Suprapubic skin (tissue), 4 donors: ENCODE results near the gene SWT1.

Experiments used
- CTCF ChIP-seq, 2 donors: fragments of 200-600 bp in 1 of 2; fragments of 450-650 bp in 1 of 2; sonication (generic) in 1 of 2; IDR thresholded peaks; one replicate each; pipeline ENCODE4 v1.5.1; 2016 to 2019; ENCODE audit warnings: antibody characterized with exemption in 2 of 2, mild to moderate bottlenecking in 1 of 2, moderate library complexity in 1 of 2
- EP300 ChIP-seq: sonication (generic); formaldehyde crosslinking; IDR thresholded peaks from one replicate; pipeline ENCODE4 v1.6.1; 2017; ENCODE audit warnings: antibody characterized with exemption
- POLR2A ChIP-seq, 2 donors: fragments of 450-650 bp; IDR thresholded peaks; one replicate each; pipeline ENCODE4 v1.6.1; 2017; ENCODE audit warnings: antibody characterized with exemption in 2 of 2, mild to moderate bottlenecking in 2 of 2, moderate library complexity in 2 of 2
- POLR2AphosphoS5 ChIP-seq, 3 donors: sonication (generic); formaldehyde crosslinking; IDR thresholded peaks; one replicate each; pipeline ENCODE4 v1.6.1; 2017; ENCODE audit warnings: antibody characterized with exemption in 3 of 3

DNA sequence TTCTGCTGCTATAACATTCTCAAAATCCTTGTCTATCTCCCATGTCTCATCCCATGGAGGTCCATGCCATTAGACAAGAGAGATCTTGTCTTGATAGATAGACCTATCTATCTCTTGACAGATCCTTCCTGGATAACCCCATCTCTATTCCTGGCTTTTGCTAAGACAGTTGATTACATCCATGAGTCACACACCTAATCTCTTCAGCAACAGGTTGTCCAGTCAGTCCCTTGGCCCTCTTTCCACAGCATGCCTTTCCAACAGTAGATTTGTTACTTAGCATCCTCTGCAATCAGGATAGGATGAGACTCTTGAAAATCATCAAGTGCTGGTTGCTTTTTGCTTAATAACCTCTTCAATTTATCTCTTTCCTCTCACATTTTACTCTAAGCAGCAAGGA is 46.8 kb upstream of the SWT1 start:
- no peak for TF ChIP-seq CTCF (IDR thresholded peaks at IDR 0.05)
- no peak for TF ChIP-seq POLR2A (IDR thresholded peaks at IDR 0.05)
- TF ChIP-seq POLR2AphosphoS5 (IDR thresholded peaks at IDR 0.05) = no peak
- TF ChIP-seq EP300 = no peak
